ENCODE measurements around the gene ZWILCH.

Gene ZWILCH

DNA sequence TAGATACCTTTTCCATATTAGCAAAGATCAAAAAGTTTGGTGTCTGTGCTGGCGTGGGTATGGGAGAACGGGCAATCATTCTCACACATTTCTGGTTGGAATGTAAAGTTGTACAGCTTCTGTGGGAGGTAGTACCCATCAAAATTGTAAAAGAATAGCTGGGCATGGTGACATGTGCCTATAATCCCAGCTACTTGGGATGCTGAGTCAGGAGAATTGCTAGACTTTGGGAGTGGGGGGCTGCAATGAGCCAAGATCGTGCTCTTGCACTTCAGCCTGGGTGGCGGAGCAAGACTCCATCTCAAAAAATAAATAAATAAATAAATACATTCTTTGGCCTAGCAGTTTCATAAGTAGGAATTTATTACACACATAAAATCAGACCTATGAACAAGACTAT, 37.8 kb downstream of the ZWILCH start:
- H3K27ac ChIP-seq (replicated peaks): no peak overlapping the region
- no peaks in the 10 kb centered on the region for H3K27me3 ChIP-seq (ENCODE audit: insufficient read depth, poor library complexity, severe bottlenecking)
- H3K4me3 ChIP-seq (replicated peaks; ENCODE audit: insufficient read depth, low read length): no peak overlapping the region
- DNase-seq (ENCODE audit: low read depth in 1 of 2, low spot score in 1 of 2): no peak
- TF ChIP-seq, protein P1, sequence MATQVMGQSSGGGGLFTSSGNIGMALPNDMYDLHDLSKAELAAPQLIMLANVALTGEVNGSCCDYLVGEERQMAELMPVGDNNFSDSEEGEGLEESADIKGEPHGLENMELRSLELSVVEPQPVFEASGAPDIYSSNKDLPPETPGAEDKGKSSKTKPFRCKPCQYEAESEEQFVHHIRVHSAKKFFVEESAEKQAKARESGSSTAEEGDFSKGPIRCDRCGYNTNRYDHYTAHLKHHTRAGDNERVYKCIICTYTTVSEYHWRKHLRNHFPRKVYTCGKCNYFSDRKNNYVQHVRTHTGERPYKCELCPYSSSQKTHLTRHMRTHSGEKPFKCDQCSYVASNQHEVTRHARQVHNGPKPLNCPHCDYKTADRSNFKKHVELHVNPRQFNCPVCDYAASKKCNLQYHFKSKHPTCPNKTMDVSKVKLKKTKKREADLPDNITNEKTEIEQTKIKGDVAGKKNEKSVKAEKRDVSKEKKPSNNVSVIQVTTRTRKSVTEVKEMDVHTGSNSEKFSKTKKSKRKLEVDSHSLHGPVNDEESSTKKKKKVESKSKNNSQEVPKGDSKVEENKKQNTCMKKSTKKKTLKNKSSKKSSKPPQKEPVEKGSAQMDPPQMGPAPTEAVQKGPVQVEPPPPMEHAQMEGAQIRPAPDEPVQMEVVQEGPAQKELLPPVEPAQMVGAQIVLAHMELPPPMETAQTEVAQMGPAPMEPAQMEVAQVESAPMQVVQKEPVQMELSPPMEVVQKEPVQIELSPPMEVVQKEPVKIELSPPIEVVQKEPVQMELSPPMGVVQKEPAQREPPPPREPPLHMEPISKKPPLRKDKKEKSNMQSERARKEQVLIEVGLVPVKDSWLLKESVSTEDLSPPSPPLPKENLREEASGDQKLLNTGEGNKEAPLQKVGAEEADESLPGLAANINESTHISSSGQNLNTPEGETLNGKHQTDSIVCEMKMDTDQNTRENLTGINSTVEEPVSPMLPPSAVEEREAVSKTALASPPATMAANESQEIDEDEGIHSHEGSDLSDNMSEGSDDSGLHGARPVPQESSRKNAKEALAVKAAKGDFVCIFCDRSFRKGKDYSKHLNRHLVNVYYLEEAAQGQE (IDR thresholded peaks at IDR 0.05; ENCODE audit: insufficient replicate concordance, low read depth): no peak
- TF ChIP-seq GABPA (IDR thresholded peaks at IDR 0.05; ENCODE audit: low read depth): no peak
- TF ChIP-seq POLR2AphosphoS5 (IDR thresholded peaks at IDR 0.05; ENCODE audit: low read depth): no peak
- no peak for TF ChIP-seq SPI1 (IDR thresholded peaks at IDR 0.05; ENCODE audit: borderline replicate concordance, low read depth)
- TF ChIP-seq, protein P2, sequence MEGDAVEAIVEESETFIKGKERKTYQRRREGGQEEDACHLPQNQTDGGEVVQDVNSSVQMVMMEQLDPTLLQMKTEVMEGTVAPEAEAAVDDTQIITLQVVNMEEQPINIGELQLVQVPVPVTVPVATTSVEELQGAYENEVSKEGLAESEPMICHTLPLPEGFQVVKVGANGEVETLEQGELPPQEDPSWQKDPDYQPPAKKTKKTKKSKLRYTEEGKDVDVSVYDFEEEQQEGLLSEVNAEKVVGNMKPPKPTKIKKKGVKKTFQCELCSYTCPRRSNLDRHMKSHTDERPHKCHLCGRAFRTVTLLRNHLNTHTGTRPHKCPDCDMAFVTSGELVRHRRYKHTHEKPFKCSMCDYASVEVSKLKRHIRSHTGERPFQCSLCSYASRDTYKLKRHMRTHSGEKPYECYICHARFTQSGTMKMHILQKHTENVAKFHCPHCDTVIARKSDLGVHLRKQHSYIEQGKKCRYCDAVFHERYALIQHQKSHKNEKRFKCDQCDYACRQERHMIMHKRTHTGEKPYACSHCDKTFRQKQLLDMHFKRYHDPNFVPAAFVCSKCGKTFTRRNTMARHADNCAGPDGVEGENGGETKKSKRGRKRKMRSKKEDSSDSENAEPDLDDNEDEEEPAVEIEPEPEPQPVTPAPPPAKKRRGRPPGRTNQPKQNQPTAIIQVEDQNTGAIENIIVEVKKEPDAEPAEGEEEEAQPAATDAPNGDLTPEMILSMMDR (IDR thresholded peaks at IDR 0.05; ENCODE audit: insufficient read depth, low read length): no peak

DNA sequence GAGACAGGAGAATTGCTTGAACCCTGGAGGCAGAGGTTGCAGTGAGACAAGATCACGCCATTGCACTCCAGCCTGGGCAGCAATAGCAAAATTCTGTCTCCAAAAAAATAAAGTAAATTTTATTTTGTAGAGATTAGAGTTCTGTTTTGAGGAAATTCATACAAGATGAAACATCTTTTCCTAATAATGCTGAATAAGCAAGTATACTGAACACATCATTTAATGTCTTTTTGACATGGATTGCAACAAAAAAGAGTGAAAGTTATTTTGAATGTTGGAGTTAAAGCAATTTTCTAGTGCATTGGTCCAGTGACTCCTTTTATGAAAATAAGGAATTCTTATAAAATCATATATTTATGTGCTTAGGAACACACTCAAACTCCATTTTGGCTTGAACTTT, 40.1 kb downstream of the ZWILCH start:
- DNase-seq (ENCODE audit: low read depth in 1 of 2, low spot score in 1 of 2): no peak
- Histone ChIP-seq H3K27me3 (ENCODE audit: insufficient read depth, poor library complexity, severe bottlenecking) (no peaks in the 10 kb centered on the region), H3K4me3 (replicated peaks; ENCODE audit: insufficient read depth, low read length) (no peak overlapping the region), H3K27ac (replicated peaks) (no peak overlapping the region)
- TF ChIP-seq, protein P2 (IDR thresholded peaks at IDR 0.05; ENCODE audit: insufficient read depth, low read length): no peak
- TF ChIP-seq SPI1 (IDR thresholded peaks at IDR 0.05; ENCODE audit: borderline replicate concordance, low read depth): no peak
- TF ChIP-seq, protein P1 (IDR thresholded peaks at IDR 0.05; ENCODE audit: insufficient replicate concordance, low read depth): no peak
- no peak for TF ChIP-seq POLR2AphosphoS5 (IDR thresholded peaks at IDR 0.05; ENCODE audit: low read depth)
- no peak for TF ChIP-seq GABPA (IDR thresholded peaks at IDR 0.05; ENCODE audit: low read depth)

DNA sequence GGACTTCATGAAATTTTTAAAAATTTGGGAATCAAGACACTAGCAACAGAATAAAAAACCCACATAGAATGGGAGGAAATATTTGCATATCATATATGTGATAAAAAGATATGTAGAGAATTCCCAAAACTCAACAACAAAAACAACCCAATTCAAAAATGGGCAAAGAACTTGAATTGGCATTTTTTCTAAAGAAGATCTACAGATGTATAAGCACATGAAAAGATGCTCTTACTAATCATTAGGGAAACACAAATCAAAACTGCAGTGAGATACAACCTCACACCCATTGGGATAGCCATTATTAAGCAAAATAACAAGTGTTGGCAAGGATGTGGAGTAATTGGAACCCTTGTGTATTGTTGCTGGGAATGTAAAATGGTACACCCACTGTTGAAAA, 50.6 kb downstream of the ZWILCH start:
- H3K27me3 ChIP-seq (ENCODE audit: insufficient read depth, poor library complexity, severe bottlenecking): no peaks in the 10 kb centered on the region
- DNase-seq (ENCODE audit: low read depth in 1 of 2, low spot score in 1 of 2): no peak
- no peak for TF ChIP-seq GABPA (IDR thresholded peaks at IDR 0.05; ENCODE audit: low read depth)
- no peak overlapping the region for H3K4me3 ChIP-seq (replicated peaks; ENCODE audit: insufficient read depth, low read length)
- no peak overlapping the region for H3K27ac ChIP-seq (replicated peaks)

DNA sequence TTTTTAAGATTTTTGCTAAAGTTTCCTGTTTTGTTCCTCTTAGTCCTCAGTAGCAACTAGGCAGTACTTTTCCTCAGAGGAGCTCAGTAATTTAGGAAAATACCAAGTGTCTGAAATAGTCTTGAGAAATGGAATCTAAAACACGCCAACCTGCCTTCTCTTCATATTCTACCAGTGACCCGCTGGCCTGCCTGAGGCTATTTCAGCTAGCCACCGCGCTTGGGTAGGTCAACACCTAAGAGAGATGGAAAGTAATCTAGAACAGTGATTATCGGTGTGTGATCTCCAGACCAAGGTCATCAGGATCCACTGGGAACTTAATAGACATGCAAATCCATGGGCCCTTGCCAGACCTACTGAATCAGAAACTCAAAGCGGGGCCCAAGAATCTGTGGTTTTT, 53.1 kb downstream of the ZWILCH start:
- H3K4me3 ChIP-seq (replicated peaks; ENCODE audit: insufficient read depth, low read length): no peak overlapping the region
- DNase-seq (ENCODE audit: low read depth in 1 of 2, low spot score in 1 of 2): no peak
- TF ChIP-seq GABPA (IDR thresholded peaks at IDR 0.05; ENCODE audit: low read depth): no peak
- H3K27me3 ChIP-seq (ENCODE audit: insufficient read depth, poor library complexity, severe bottlenecking): no peaks in the 10 kb centered on the region
- H3K27ac ChIP-seq (replicated peaks): no peak overlapping the region

DNA sequence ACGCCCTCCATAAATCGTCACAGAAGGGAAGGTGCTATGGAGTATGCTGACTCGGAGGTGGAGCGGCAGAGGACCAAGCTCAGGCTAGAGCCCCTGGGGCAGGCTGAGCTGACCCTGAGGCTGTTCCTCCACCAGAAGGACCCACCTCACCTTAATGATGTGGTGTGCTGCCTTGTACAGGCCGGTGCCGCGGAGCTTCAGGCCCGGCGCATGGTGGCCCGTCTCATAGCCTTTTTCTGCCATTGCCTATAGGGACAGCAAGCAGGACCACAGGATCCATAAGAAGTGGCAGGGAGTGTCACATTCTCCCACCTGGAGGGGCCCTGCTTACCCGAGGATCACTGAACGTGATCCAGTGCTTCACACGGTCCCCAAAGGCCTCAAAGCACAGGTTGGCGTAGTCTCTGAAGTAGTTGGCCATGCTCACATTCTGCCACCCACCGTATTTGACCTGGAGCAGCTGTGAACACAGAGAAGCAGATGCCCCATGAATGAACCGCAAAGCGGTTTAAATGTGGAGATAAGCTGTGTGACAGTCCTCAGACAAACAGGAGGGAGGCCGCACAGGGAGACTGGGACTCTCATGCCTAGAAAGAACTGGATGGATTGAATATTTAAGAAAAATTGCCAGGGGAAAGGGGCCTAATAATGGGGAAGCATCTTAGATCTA, 55.9 kb downstream of the ZWILCH start:
- no peak for DNase-seq (ENCODE audit: low read depth in 1 of 2, low spot score in 1 of 2)
- H3K4me3 ChIP-seq (replicated peaks; ENCODE audit: insufficient read depth, low read length): no peak overlapping the region
- H3K27me3 ChIP-seq (ENCODE audit: insufficient read depth, poor library complexity, severe bottlenecking): no peaks in the 10 kb centered on the region
- no peak overlapping the region for H3K27ac ChIP-seq (replicated peaks)
- TF ChIP-seq, protein P2 (IDR thresholded peaks at IDR 0.05; ENCODE audit: insufficient read depth, low read length): no peak
- no peak for TF ChIP-seq SPI1 (IDR thresholded peaks at IDR 0.05; ENCODE audit: borderline replicate concordance, low read depth)
- TF ChIP-seq GABPA (IDR thresholded peaks at IDR 0.05; ENCODE audit: low read depth): no peak
- TF ChIP-seq POLR2AphosphoS5 (IDR thresholded peaks at IDR 0.05; ENCODE audit: low read depth): no peak
- TF ChIP-seq, protein P1 (IDR thresholded peaks at IDR 0.05; ENCODE audit: insufficient replicate concordance, low read depth): no peak
